Frontal cortex (tissue), 4 donors: ENCODE measurements around the gene SELL. TPM values are rescaled to one million over a fixed set of nuclear protein-coding genes. Genes with fewer than 3 reads are reported as not detected.
"Not testable (repeated sequence)": the region's sequence is repeated elsewhere in the genome, so short reads cannot be mapped to it uniquely, and the experiment has no call there.

Experiments used
- DNase-seq, 2 donors: peaks; one replicate each; pipeline ENCODE4 v3.0.0; 2012; ENCODE audit warnings: low spot score in 2 of 2
- FAIRE-seq: peaks from 2 replicates; lab custom pipeline; 2012; peaks lifted over from hg19 to GRCh38; lab: Jason Lieb, UNC
- total RNA-seq: library from RNA; depleted of rRNA; stranded (reverse); fragments of >200 nt; gene quantifications from one replicate; pipeline ENCODE4 v1.2.3, GENCODE V29; 2014
- donor health status: control.
- donor health status: control.
- donor health status: control.

The SELL gene
- total RNA-seq, 1 donor from 2014 or later: 0.82 TPM

GRCh38 chr1:169676001-169676400 lies 35.4 kb downstream of the SELL start:
- DNase-seq (no peak), FAIRE-seq (no peak)

GRCh38 chr1:169670836-169671235 lies 40.6 kb downstream of the SELL start:
- FAIRE-seq: no peak
- no peak for DNase-seq

- not testable (repeated sequence) for DNase-seq, FAIRE-seq
Observed at GRCh38 chr1:169670244-169670643, 41.2 kb downstream of the SELL start.

- not testable (repeated sequence) for FAIRE-seq
Observed at GRCh38 chr1:169667699-169668596, 43.5 kb downstream of the SELL start.

GRCh38 chr1:169667227-169667639 lies 44.2 kb downstream of the SELL start:
- not testable (repeated sequence) for FAIRE-seq, DNase-seq

More at GRCh38 chr1:169667699-169668596, 43.5 kb downstream of the SELL start:
- DNase-seq: not testable (repeated sequence)

- not testable (repeated sequence) for FAIRE-seq, DNase-seq
Observed at GRCh38 chr1:169662680-169663079, 48.7 kb downstream of the SELL start.

GRCh38 chr1:169661066-169661465 lies 50.4 kb downstream of the SELL start:
- not testable (repeated sequence) for DNase-seq, FAIRE-seq

- FAIRE-seq, DNase-seq: not testable (repeated sequence)
Observed at GRCh38 chr1:169658777-169659176, 52.6 kb downstream of the SELL start.

GRCh38 chr1:169653873-169654272 lies 57.5 kb downstream of the SELL start:
- DNase-seq (no peak), FAIRE-seq (no peak)

GRCh38 chr1:169651035-169651434 lies 60.4 kb downstream of the SELL start:
- FAIRE-seq (no peak), DNase-seq (no peak)

GRCh38 chr1:169650551-169650950 lies 60.9 kb downstream of the SELL start:
- FAIRE-seq: peak; percentile 72
- DNase-seq: no peak

GRCh38 chr1:169648709-169649108 lies 62.7 kb downstream of the SELL start:
- DNase-seq (no peak), FAIRE-seq (no peak)

- DNase-seq: no peak
- no peak for FAIRE-seq
Observed at GRCh38 chr1:169648187-169648586, 63.2 kb downstream of the SELL start.

- DNase-seq (no peak), FAIRE-seq (no peak)
Observed at GRCh38 chr1:169647512-169647911, 63.9 kb downstream of the SELL start.

- DNase-seq (no peak), FAIRE-seq (no peak)
Observed at GRCh38 chr1:169644297-169644696, 67.1 kb downstream of the SELL start.

Other genes with a start within 250 kb of the SELL start
- gene SLC19A2, start 225.7 kb downstream of the SELL start, total RNA-seq: 23.6 TPM
- not detected for gene F5, start 125.1 kb downstream of the SELL start, total RNA-seq
- not detected for gene SELP, start 81.5 kb downstream of the SELL start, total RNA-seq
- under 0.01 TPM for gene SELE, start 22.5 kb upstream of the SELL start, total RNA-seq
- 9.0 TPM for gene METTL18, start 83.3 kb upstream of the SELL start, total RNA-seq
- gene SCYL3, start 182.3 kb upstream of the SELL start, total RNA-seq: 11.0 TPM